ENCODE results near the gene CPXM2. TPM values are rescaled to one million over a fixed set of nuclear protein-coding genes. Genes with fewer than 3 reads are reported as not detected.
A peak's percentile ranks its signal among the peaks of the same experiment; 100 is the strongest.

Gene CPXM2
- total and polyA plus RNA-seq, 10 of the 15 experiments (the other 5 are each of a cell fraction or from before 2014, with no cell fraction given), result 0.08 to 1.1 (median 0.58) TPM

- TF ChIP-seq WRNIP1 (IDR thresholded peaks at IDR 0.05; ENCODE audit: borderline replicate concordance, low read depth, low read length) (no peak), ATF7 (IDR thresholded peaks at IDR 0.05; ENCODE audit: low read depth) (peak; percentile 64), NR2F1 (conservative IDR thresholded peaks at IDR 0.05) (no peak; the same call in 1 of the 2 replicates), ZBTB40 (IDR thresholded peaks at IDR 0.05; ENCODE audit: borderline replicate concordance) (no peak)
Observed at GRCh38 chr10:123772645-123773508, 118.7 kb downstream of the CPXM2 start (continued).

- ChIA-PET SMC1A (ENCODE audit: uncharacterized antibody, unreplicated experiment) (no interaction called here), RAD21 (ENCODE audit: unreplicated experiment) (no interaction called here), CTCF (interaction anchor here (0.8 kb wide), 1 partner anchor 14 kb away, joined by 3 read pairs; no protein-coding TSS in a partner anchor), POLR2A (no interaction called here)
- FAIRE-seq (no peak), ATAC-seq (no peak; the same call in 1 of the 3 replicates), DNase-seq (ENCODE audit: low read depth, low spot score) (no peak)
- Histone ChIP-seq H3K9ac (ENCODE audit: control insufficient read depth, insufficient read depth, low read length) (no peak overlapping the region), H3K4me1 (ENCODE audit: control insufficient read depth, insufficient read depth, low read length) (no peaks in the 10 kb centered on the region), H3K9me3 (replicated peaks; ENCODE audit: control insufficient read depth, insufficient read depth, low read length) (peaks cover 11% of the 10 kb centered on the region), H3K79me2 (ENCODE audit: control insufficient read depth, insufficient read depth, low read length) (no peaks in the 10 kb centered on the region), H2AFZ (ENCODE audit: control insufficient read depth, low read depth, low read length) (no peak overlapping the region), H3K27me3 (replicated peaks in 1 of 2; ENCODE audit: control insufficient read depth in 2 of 2, insufficient read depth in 2 of 2, low read length in 1 of 2) (no peaks in the 10 kb centered on the region; a peak in 1 of 4 replicates), H3K4me2 (ENCODE audit: control insufficient read depth, insufficient read depth) (no peak overlapping the region), H4K20me1 (ENCODE audit: control insufficient read depth, insufficient read depth) (no peaks in the 10 kb centered on the region), H3K36me3 (ENCODE audit: control insufficient read depth in 2 of 2, insufficient read depth in 2 of 2, low read length in 1 of 2) (no peaks in the 10 kb centered on the region), H3K4me3 (no peak overlapping the region), H3K27ac (ENCODE audit: control insufficient read depth, insufficient read depth) (no peak overlapping the region)
- in situ Hi-C loops (cut with MboI), result no loop called here
- WGBS (ENCODE audit: insufficient coverage, insufficient replicate concordance, low lambda C conversion rate, missing lambda C conversion rate), result 23% methylated on average over 4 of the region's 4 CpGs
- BruUV-seq (replicated peaks), result no TSS peak
- intact Hi-C loops (cut with micrococcal nuclease; ENCODE audit: unreplicated experiment), result no loop called here
- TF ChIP-seq RUNX3 (IDR thresholded peaks at IDR 0.05; ENCODE audit: low read length), result no peak
- TF ChIP-seq ELK1 (IDR thresholded peaks at IDR 0.05; ENCODE audit: low read depth, low read length), result no peak
- no peak for TF ChIP-seq ZBTB40 (IDR thresholded peaks at IDR 0.05; ENCODE audit: borderline replicate concordance)
- no peak for TF ChIP-seq PAX8 (IDR thresholded peaks at IDR 0.05)
- TF ChIP-seq MTA2 (IDR thresholded peaks at IDR 0.05; ENCODE audit: low read depth), result peak; percentile 77; the same call in 1 of the 2 replicates
- TF ChIP-seq POU2F2 (IDR thresholded peaks at IDR 0.05; ENCODE audit: borderline replicate concordance, low read depth, low read length), result peak; percentile 38; the same call in 1 of the 3 replicates
- 0 out of 2 replicates have a peak, but pooled peaks have one; percentile 12 for TF ChIP-seq NR2F1 (conservative IDR thresholded peaks at IDR 0.05)
- TF ChIP-seq CREM (IDR thresholded peaks at IDR 0.05; ENCODE audit: low read depth), result no peak
Observed at GRCh38 chr10:123771877-123772644, 119.5 kb downstream of the CPXM2 start.
